Brain microvascular endothelial cell (primary cell): Measurements from ENCODE around the gene B3GALT5.

Experiments used
- DNase-seq: peaks from one replicate; pipeline ENCODE4 v3.0.0-alpha.2; 2020
- H3K27ac ChIP-seq: fragments of 250-450 bp; sonication (Bioruptor Pico); 2 replicates; pipeline ENCODE4 v1.5.1; 2020; ENCODE audit warnings: mild to moderate bottlenecking, moderate library complexity
- H3K27me3 ChIP-seq: fragments of 250-450 bp; sonication (Bioruptor Pico); replicated peaks from 2 replicates; pipeline ENCODE4 v1.5.1; 2020; ENCODE audit warnings: mild to moderate bottlenecking
- H3K36me3 ChIP-seq: fragments of 250-450 bp; sonication (Bioruptor Pico); replicated peaks from 2 replicates; pipeline ENCODE4 v1.5.1; 2020; ENCODE audit warnings: mild to moderate bottlenecking
- H3K4me3 ChIP-seq: 2 replicates; pipeline ENCODE4 v1.5.1; 2011; ENCODE audit warnings: low read depth, mild to moderate bottlenecking, control low read depth, low read length, moderate library complexity
- CTCF ChIP-seq: IDR thresholded peaks from 2 replicates; pipeline ENCODE4 v1.5.1; 2011; ENCODE audit warnings: low read depth, mild to moderate bottlenecking, moderate library complexity, low read length, control low read depth, inconsistent platforms; ENCODE audit errors: missing control alignments
- in situ Hi-C: cut with HindIII; loops from 2 replicates; pipeline ENCODE4 v1.10.0; 2017; ENCODE audit warnings: low sequenced_read_pairs, low pct_ligation_motif_present

Gene B3GALT5

GRCh38 chr21:39628385-39628784 lies 15.6 kb downstream of the B3GALT5 start:
- H3K4me3 ChIP-seq: no peak overlapping the region
- no peak overlapping the region for H3K27ac ChIP-seq
- no peaks in the 10 kb centered on the region for H3K27me3 ChIP-seq
- in situ Hi-C loops: no loop called here
- no peak for DNase-seq
- H3K36me3 ChIP-seq: no peaks in the 10 kb centered on the region
- TF ChIP-seq CTCF: no peak

GRCh38 chr21:39630191-39630591 lies 17.5 kb downstream of the B3GALT5 start:
- peak; percentile 33 for DNase-seq
- Histone ChIP-seq H3K27ac (no peak overlapping the region), H3K36me3 (no peaks in the 10 kb centered on the region), H3K27me3 (no peaks in the 10 kb centered on the region), H3K4me3 (no peak overlapping the region)
- no peak for TF ChIP-seq CTCF
- in situ Hi-C loops: no loop called here

- Histone ChIP-seq H3K27me3 (no peaks in the 10 kb centered on the region), H3K36me3 (no peaks in the 10 kb centered on the region), H3K4me3 (no peak overlapping the region), H3K27ac (no peak overlapping the region)
- TF ChIP-seq CTCF: no peak
- in situ Hi-C loops: no loop called here
- DNase-seq: no peak
Measured at GRCh38 chr21:39630827-39631226, 18.1 kb downstream of the B3GALT5 start.

GRCh38 chr21:39631842-39632562 lies 19.3 kb downstream of the B3GALT5 start:
- TF ChIP-seq CTCF: no peak
- DNase-seq: no peak
- no peaks in the 10 kb centered on the region for H3K27me3 ChIP-seq
- no peak overlapping the region for H3K27ac ChIP-seq
- H3K4me3 ChIP-seq: no peak overlapping the region
- H3K36me3 ChIP-seq: no peaks in the 10 kb centered on the region
- in situ Hi-C loops: no loop called here

GRCh38 chr21:39632796-39633442 lies 20.2 kb downstream of the B3GALT5 start:
- no peaks in the 10 kb centered on the region for H3K36me3 ChIP-seq
- peak; percentile 36 for DNase-seq
- TF ChIP-seq CTCF: no peak
- in situ Hi-C loops: no loop called here
- H3K27ac ChIP-seq: peak overlapping the region; percentile 74
- H3K27me3 ChIP-seq: no peaks in the 10 kb centered on the region
- H3K4me3 ChIP-seq: no peak overlapping the region
